K562 (cell line): ENCODE measurements around the gene RNF227. TPM values are rescaled to one million over a fixed set of nuclear protein-coding genes. Genes with fewer than 3 reads are reported as not detected.
A peak's percentile ranks its signal among the peaks of the same experiment; 100 is the strongest.

Experiments
- CBFA2T2 ChIP-seq: fragments of 450-650 bp; conservative IDR thresholded peaks from 2 replicates; pipeline ENCODE4 v1.6.1; 2017; ENCODE audit warnings: mild to moderate bottlenecking
- MNT ChIP-seq, 2 experiments: fragments of 450-650 bp; conservative IDR thresholded peaks; 2 replicates each; pipeline ENCODE4 v1.6.1; 2017; ENCODE audit warnings: mild to moderate bottlenecking in 2 of 2, moderate library complexity in 2 of 2
- TFE3 ChIP-seq: fragments of 450-650 bp; formaldehyde crosslinking; IDR thresholded peaks from 2 replicates; pipeline ENCODE4 v1.4.0; 2020; ENCODE audit warnings: mild to moderate bottlenecking, mixed read lengths
- polyA plus RNA-seq, 8 experiments: library from polyadenylated mRNA; depleted of rRNA in 4 of 8; stranded (reverse) in 5 of 8; unstranded in 3 of 8; fragments of >200 nt; fragmentation: Nextera tagmentation in 2 of 8; fragmentation: Illumina TruSeq in 1 of 8; extraction: Ambion mirVana in 2 of 8; extraction: Trizol in 1 of 8; gene quantifications; 2 replicates each; pipeline versions ENCODE4 v1.2.1 to v1.2.3, GENCODE V29; 2011 to 2014; ENCODE audit warnings: inconsistent platforms in 1 of 8, missing spikeins in 1 of 8
- total RNA-seq, 7 experiments: library from RNA; depleted of rRNA in 6 of 7; stranded (reverse); fragments of >200 nt in 6 of 7; fragmentation: Illumina TruSeq in 2 of 7; extraction: Trizol in 2 of 7; gene quantifications; 2 replicates each; pipeline versions ENCODE4 v1.2.1 to v1.2.3, GENCODE V29; 2011 to 2021; ENCODE audit warnings: low replicate concordance in 1 of 7

Gene RNF227
- total and polyA plus RNA-seq, 9 of the 15 experiments (the other 6 are each of a cell fraction or from before 2014, with no cell fraction given) = 1.1 to 6.7 (median 2.3) TPM

- TF ChIP-seq TFE3 (CRISPR knock-in tag) = no peak
- peak in 1 of 2 experiments; percentile 2; a peak in 2 of 4 replicates for TF ChIP-seq MNT (conservative IDR thresholded peaks at IDR 0.05)
- no peak for TF ChIP-seq CBFA2T2
Measured at GRCh38 chr17:7886227-7887037, 29.7 kb downstream of the RNF227 start (continued).
